ENCODE data around the gene SREBF2.

Gene SREBF2

DNA sequence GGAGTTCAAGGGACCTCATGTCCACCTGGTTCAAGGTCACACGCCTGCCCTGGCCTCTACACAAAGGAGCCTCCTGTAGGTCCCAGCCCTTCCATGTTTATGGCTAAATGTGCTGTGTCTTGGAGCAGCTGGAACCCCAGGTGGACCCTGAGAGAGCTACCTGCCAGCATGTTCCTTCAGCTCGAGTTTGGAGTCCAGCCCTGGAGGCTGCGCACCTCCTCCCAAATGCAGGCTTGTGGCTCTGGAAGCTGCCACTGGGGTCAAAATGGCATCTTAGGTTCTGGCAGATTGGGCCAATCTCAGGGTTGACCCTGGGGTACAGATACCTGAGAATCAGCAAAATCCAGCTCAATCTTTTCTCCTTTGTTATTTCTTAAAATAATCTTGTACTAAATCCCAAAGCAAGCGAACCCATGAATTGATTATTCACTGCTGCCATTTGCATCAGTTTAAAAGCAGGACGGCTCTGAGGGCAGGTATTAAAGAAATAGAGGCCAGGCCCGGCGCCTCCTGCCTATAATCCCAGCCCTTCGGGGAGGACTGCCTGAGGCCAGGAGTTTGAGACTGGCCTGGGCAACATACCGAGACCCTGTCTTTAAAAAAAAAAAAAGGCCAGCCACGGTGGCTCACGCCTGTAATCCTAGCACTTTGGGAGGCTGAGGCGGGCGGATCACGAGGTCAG is 90.8 kb downstream of the SREBF2 start:
- no peak for DNase-seq

DNA sequence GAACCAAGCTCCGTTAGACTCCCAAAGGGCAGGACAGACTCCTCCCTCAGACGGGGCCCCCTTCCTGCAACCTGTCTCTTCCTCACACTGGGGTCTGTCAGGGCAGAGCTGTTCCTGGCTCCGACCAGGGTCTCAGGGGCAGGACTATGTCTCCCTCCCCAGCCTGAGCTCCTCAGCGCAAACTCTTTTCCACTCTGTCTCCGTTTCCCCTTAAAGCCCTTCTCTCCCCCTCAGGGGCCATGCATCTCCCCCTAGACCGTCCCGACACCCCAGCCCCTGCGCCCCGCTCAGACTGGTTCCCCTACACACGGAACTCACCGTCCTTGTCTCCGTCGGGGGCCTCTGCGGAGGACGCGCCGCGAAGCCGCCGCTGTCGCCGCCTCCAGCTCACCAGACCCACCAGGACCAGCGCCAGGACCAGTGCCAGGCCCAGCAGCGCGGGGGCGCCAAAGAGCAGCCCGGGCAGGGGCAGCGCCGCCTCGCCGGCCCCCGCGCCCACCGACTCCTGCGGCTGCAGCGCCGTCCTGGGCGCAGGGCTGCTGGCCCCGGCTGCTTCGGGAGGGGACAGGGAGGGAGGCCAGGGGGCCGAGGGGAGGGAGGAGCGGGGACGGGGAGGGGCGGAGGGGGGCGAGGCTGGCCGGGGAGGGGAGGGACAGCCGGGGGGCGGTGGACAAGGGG is 93.0 kb downstream of the SREBF2 start:
- peak; percentile 63 for DNase-seq

DNA sequence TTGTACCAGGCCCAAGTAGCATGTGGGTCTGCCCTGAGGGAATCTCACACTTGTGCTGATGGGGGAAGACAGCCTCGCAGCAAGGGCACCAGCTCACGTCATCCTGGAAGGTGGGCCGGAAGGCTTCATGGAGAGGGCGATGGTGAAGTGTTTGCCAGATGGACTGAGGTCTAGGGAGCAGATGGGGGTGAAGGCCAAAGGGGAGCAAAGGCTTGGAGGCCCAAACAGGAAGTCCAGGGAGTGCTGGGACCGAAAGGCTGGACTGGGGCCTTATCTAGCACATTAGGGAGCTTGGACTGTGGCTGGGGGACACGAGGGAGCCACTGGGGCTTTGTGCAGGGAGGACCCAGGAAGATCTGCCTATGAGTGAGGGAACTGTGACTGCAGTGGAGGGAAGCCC is 94.9 kb downstream of the SREBF2 start:
- no peak for DNase-seq

GRCh38 chr22:41928593-41929417 is 95.9 kb downstream of the SREBF2 start:
- DNase-seq: no peak

- DNase-seq: no peak
Observed at GRCh38 chr22:41929418-41929810, 96.5 kb downstream of the SREBF2 start.

- no peak for DNase-seq
Observed at GRCh38 chr22:41931701-41932269, 98.9 kb downstream of the SREBF2 start.

GRCh38 chr22:41932353-41932752 is 99.4 kb downstream of the SREBF2 start:
- DNase-seq: no peak

GRCh38 chr22:41933411-41934177 is 100.7 kb downstream of the SREBF2 start:
- no peak for DNase-seq

DNA sequence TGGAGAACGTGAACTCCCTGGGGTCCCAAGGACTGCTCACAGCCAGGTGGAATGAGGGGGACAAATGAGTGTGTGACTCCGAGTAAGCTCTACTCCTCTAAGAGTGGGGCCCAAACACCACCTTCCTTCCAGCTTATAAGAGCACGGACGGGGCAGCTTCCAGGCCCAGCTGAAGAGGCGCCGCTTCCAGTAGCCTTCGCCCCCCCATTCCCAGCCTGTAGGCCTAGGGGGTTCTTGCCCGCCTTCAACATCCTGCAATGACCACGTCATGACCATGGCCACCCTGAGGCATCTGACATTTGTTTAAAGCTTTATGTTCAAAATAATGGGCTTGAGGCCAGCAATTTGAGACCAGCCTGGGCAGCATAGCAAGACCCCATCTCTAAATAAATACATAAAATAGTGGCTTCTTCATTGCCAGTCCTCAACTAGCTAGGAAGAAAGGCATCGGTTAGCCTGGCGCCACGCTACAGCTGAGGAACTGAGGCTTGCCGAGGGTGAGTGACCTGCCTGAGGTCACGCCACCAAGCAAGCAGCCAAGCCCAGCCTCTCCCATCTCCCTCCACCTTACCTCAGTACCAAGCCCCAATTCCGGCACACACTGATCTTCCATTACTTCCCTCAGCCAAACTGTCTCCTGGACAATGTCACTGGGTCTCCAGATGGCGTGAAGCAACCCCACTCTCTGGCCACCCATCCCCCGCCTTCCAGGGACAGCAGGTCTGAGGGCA is 101.5 kb downstream of the SREBF2 start:
- DNase-seq: no peak

DNA sequence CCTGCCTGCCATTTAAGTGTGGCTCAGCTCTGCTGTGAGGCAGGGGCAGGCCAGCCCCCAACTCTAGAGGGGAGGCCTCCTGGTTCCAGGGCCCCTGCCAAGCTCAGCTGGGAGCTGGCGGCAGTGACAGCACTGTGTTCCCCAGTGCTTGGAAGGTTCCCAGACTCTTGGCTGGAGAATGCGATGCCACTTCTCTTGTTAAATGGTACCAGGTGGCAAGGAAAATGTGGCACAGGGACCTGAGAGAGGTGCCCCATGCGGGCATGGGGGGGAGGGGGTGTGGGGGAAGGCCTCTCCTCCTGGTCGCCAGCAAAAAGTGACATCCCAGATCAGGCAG is 102.1 kb downstream of the SREBF2 start:
- no peak for DNase-seq

GRCh38 chr22:41935509-41935908 is 102.6 kb downstream of the SREBF2 start:
- no peak for DNase-seq

DNA sequence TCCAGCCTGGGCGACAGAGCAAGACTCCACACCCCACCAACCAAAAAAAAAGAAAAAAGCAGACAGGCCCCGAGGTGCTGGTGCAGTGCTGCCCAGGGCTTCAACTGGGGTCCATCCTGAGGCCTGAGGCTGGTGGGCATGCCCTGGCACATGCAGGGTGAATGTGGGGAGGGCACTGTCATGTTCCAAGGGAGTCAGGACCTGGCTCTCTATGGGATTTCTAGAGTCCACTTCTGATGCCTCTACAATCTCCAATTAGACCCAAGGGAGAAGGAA is 103.9 kb downstream of the SREBF2 start:
- DNase-seq: no peak

GRCh38 chr22:41939981-41940831 is 107.3 kb downstream of the SREBF2 start:
- peak; percentile 79 for DNase-seq

GRCh38 chr22:41940832-41941765 is 108.2 kb downstream of the SREBF2 start:
- DNase-seq: peak; percentile 74

- DNase-seq: no peak
Observed at GRCh38 chr22:41943661-41944209, 110.8 kb downstream of the SREBF2 start.

- peak; percentile 72 for DNase-seq
Observed at GRCh38 chr22:41946629-41947423, 113.9 kb downstream of the SREBF2 start, which contains the start of gene CENPM. Gene CENPM (minus strand): TSS chr22:41947152. CDS start chr22:41947076, 76 bp downstream.

DNA sequence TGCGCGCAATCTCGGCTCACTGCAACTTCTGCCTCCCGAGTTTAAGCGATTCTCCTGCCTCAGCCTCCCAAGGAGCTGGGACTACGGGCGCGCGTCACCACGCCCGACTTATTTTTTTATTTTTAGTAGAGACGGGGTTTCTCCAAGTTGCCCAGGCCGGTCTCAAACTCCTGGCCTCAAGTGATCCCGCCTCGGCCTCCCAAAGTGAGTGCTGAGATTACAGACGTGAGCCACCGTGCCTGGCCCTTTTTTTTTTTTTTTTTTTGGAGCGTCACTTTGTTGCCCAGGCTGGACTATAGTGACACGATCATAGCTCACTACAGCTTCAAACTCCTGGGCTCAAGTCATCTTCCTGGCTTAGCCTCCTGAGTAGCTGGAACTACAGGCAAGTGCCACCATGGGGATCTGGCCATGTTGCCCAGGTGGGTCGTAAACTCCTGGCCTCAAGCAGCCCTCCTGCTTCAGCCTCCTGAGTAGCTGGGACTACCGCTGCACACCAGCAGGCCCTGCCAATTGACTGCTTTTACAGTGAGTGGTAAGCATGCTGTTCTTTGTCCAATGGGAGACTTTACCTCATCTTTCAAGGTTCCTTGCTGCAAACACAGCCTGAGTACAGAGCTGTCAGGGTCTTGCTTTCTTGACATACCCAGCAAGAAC is 114.6 kb downstream of the SREBF2 start:
- DNase-seq: no peak

- no peak for DNase-seq
Observed at GRCh38 chr22:41948142-41948541, 115.2 kb downstream of the SREBF2 start.
